HG03095 (cell line): Measurements from ENCODE around the gene PGS1.
"Not testable (repeated sequence)": the region's sequence is repeated elsewhere in the genome, so short reads cannot be mapped to it uniquely, and the experiment has no call there.

ENCODE experiments used
- ATAC-seq: cut with Tn5 transposase; IDR thresholded peaks from one replicate; pipeline ENCODE4 v1.9.1; 2021; ENCODE audit warnings: moderate library complexity; ENCODE audit not compliant: unreplicated experiment

Gene PGS1

DNA sequence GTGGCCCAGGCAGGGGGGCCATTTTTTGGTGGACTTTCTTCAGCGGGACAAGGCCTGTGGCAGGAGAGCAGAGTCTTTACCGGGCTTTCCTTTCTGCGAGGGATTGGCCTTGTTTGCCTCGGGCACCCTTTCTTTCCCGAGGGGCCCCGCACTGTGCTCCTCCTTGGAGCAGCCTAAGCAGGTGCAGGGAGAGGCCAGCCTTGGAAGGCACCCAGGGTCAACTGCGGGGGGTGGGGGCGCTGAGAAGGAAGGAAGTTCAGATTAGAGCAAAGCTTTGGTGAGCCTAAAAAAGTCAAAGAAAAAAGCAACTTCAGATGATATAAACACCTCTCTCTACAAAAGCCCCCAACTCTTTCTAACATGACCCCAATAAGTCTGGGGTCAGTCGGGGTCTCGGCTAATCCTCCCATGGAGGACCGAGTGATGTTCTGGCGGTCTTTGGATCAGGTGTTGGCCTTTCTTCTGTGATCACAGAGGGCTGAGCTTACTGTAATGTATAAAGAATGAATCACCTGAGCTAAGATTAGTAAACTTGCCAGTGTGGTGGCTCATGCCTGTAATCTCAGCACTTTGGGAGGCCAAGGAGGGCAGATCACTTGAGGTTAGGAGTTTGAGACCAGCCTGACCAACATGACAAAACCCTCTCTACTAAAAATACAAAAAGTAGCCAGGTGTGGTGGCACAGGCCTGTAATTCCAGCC lies 63.0 kb downstream of the PGS1 start:
- no peak for ATAC-seq

DNA sequence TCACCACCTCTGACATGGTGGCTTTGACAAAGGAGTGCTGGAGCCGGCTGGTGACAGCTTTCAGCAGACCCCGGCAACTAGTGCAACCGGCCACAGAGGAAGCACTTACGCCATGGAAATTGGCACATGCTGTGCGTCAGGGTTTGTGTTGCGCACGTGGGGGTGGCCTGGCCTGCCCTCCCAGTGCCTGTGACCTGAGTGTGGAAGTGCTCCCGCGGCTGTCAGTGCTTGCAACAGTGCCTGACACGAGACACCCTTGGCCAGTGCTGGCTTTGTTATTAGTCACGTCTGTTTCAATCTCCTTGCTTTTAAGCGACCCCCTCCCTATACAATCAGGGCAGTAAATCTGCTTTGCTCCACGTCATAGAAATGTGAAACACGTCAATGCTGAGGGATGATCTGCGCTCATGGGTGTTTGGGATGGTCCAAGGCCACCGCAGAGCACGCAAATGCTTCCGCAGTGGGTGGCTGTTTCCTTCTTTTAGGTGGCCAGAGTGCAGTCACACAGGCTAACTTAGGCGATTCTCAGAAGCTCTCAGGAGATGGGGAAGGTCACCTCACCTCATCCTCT lies 64.3 kb downstream of the PGS1 start:
- ATAC-seq = no peak

GRCh38 chr17:78444392-78444791 lies 65.9 kb downstream of the PGS1 start:
- ATAC-seq = no peak

DNA sequence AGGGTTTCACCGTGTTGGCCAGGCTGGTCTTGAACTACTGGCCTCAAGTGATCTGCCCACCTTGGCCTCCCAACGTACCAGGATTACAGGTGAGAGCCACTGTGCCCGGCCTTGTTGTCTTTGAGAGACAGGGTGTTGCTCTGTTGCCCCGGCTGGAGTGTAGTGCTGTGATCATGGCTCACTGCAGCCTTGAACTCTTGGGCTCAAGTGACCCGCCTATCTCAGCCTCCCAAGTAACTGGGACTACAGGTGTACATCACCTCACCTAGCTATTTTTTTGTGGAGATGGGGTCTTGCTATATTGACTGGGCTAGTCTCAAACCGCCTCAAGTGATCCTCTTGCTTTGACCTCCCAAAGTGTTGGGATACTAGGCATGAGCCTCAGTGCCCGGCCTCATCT lies 68.4 kb downstream of the PGS1 start:
- no peak for ATAC-seq

DNA sequence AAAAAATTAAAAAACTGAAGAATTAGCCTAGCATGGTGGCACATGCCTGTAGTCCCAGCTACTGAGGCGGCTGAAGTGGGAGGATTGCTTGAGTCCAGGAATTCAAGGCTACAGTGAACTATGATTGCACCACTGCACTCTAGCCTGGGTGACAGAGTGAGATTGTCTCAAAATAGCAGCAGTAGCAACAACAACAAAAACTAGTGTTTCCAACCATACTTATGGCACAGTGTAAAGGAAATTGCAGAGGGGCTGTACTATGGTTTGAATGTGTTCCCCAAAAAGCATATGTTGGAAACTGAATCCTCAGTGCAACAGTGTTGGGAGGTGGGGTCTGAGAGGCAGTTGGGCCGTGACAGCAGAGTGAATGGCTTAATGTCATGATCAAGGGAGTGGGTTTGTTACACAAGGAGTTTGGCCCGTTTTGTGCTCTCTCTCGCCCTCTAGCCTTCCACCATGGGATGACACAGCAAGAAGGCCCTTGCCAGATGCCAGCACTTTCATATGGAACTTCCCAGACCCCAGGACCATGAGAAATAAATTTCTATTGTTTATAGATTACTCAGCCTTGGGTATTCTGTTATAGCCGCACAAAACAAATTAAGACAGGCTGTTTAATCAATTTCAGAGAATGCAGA lies 70.0 kb downstream of the PGS1 start:
- no peak for ATAC-seq

GRCh38 chr17:78449983-78450595 lies 71.6 kb downstream of the PGS1 start:
- ATAC-seq = no peak

- no peak for ATAC-seq
Measured at GRCh38 chr17:78450696-78451345, 72.4 kb downstream of the PGS1 start.

DNA sequence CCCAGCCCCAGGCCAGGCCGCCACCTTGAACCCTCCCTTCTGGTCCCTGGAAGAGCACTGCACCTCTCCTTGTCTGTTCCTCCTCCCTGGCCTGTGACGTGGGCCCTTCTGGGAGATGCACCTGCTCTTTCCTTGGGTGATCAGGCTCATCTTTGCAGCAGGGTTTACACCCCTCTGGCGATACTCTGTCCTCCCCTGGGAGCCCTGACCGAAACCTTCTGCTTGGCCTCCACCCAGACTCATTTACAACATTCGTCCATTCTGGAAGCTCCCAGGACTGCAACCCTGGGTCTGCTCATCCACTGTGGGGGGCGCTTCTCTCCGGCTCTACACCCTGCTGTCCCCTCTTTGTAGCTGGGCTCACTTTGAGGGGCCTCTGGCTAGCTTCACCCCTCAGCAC lies 73.3 kb downstream of the PGS1 start:
- ATAC-seq = no peak

GRCh38 chr17:78454346-78454745 lies 75.9 kb downstream of the PGS1 start:
- no peak for ATAC-seq

- ATAC-seq = no peak
Measured at GRCh38 chr17:78458091-78458490, 79.6 kb downstream of the PGS1 start.

DNA sequence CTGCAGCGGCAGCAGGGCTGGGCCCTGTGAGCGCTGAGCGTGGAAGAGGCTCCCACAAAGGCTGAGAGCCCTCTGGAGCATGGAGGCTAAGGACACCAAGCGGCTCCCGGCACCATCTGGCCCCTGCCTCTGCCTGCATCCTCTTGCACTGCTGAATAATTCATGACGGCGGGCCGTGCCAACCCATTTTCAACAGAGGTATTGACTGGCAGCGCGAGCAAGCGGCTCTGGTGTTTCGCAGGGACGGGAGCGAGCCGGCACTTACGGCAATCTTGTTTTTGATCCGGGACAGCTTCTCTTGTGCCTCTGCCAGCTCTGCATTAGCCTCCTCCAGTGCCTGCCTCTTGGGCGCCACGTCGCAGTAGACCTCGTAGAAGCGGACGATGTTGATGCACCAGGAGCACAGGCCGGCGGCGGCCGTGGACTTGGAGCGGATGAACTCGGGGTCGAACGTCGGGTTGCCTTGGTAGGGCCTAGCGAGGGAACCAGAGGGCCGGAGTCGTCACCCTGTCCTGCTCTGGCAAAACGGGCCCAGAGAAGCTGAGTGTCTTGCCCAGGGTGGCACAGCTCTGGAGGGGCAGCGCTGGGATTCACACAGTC lies 80.4 kb downstream of the PGS1 start:
- no peak for ATAC-seq

DNA sequence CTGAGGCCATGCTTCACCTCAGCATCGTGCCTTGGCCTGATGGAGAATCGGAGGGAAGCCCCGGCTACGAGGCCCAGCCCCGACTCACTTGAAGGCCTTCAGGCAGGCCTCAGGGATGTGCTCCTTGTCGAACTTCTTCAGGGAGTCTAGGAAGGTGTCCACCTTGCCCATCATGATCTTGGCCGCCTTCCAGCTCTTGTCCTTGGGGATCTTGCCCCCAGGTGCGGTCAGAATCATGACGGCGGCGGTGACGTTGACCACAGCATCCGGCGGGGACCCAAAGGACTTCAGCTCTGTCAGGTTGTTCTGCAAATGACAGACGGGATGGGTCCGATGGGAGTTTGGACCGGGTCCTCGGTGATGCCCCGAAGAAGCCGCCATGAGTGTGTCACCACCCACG lies 81.2 kb downstream of the PGS1 start:
- no peak for ATAC-seq

DNA sequence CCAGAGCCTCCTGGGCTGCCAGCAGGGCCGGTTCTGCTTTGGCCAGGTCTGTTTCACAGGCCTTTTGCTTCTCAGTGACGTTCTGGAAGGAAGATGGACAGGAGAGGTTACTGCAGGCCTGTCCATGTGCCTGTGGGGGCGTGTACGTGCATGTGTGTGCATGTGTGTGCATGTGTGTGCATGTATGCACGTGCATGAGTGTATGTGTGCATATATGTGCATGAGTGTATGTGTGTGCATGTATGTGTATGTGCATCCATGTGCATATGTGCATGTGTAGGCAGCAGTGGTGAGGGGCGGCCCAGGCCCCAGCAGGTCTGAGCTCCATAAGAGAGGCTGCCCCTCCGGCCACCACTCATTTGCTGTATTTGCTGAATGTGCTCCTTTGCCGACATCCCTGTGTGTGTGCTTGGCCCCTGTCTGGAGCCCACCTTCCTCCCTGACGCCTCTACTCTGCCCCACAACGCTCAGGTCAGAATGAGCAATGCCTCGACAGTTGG lies 81.8 kb downstream of the PGS1 start:
- ATAC-seq = no peak

DNA sequence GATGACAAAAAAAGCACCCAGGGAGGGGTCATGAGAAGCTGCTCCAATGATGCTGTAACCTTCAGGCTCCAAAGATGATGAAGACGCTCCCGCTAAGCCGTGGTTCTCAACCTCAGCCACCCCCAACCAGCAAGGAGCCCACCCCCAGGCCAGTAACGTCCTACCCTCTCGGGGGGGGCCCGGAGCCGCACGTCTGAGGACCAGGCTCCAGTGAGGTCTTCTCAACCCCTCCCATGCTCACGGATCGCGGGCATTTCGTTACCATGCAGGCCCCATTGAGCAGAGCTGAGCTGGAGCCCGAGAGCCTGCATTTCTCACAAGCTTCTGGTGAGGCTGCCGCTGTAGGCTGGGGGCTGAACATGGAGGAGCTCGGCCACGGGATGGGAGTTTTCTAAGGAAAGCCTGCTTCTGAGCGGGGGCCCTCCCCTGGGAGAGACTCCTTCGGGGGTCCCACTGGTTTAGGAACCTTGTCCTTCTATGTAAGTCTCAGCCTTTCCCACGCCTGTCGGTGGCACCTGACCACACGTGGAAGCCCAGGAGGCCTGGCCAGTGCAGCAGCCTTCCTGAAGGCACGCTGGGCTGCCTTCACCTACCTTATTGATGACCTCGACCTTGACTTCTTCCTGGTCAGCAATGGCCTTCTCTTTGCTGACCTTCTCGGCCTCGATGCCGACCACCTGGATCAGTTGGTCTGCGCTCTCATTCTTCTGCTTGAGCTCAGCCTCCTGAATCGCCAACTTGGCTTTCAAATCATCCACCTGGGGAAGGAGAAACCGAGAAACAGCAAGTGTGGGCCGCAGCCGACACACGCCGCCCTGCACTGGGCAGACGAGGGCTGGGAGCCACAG lies 82.7 kb downstream of the PGS1 start:
- no peak for ATAC-seq

- ATAC-seq = no peak
Measured at GRCh38 chr17:78461799-78462053, 83.3 kb downstream of the PGS1 start.

- ATAC-seq = no peak
Measured at GRCh38 chr17:78462148-78462547, 83.7 kb downstream of the PGS1 start.

DNA sequence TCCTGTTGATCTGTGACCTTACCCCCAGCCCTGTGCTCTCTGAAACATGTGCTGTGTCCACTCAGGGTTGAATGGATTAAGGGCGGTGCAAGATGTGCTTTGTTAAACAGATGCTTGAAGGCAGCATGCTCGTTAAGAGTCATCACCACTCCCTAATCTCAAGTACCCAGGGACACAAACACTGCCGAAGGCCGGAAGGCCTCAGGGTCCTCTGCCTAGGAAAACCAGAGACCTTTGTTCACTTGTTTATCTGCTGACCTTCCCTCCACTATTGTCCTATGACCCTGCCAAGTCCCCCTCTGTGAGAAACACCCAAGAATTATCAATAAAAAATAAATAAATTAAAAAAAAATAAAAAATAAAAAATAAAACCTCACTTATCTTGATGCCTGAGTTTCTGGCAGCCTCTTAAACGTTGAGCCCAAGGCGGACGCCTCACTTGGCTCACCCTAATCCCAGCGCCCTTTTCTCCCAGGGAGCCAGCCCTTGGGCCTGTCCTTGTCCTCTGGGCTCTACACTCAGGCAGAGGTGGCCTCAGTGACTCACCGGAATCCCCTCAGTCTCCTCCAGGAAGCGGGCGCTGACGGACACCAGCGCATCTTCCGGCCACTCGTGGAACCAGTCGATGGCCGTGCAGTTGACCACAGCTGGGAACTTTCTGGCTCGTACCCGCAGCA lies 87.8 kb downstream of the PGS1 start:
- not testable (repeated sequence) for ATAC-seq

GRCh38 chr17:78466786-78467715 lies 88.6 kb downstream of the PGS1 start:
- ATAC-seq = no peak

DNA sequence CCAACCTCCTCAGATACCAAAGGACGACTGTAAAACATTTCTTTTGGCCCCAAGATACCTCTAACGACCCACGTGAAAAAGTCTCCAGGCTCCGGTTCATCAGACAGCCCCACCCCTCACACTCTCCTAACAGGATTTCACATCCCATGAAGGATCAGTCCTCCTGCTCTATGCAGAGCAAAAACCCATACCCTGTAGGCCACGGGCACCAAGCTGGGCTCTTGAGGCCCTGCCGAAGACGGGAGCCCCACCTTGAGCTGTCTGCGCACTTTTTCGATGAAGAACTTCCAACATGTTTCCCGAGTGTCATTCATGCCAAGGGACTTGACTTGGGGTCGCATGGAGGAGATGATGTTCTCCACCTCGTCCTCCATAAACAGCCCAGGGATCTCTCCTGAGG lies 89.9 kb downstream of the PGS1 start:
- no peak for ATAC-seq
